HCT116 (cell line): ENCODE results near the gene LAIR1.

Experiments used
- FOSL1 ChIP-seq: IDR thresholded peaks from 2 replicates; pipeline ENCODE4 v1.6.1; 2012; ENCODE audit warnings: low read depth
- POLR2A ChIP-seq: IDR thresholded peaks from 2 replicates; pipeline ENCODE4 v1.7.0; 2011; ENCODE audit warnings: borderline replicate concordance; ENCODE audit not compliant: insufficient read depth, insufficient read length; ENCODE audit errors: extremely low read depth

- no peak for TF ChIP-seq FOSL1
- no peak for TF ChIP-seq POLR2A
These were observed 46.8 kb downstream of the LAIR1 start for GRCh38 chr19:54317965-54318240.
